ENCODE measurements around the gene DRICH1. TPM values are rescaled to one million over a fixed set of nuclear protein-coding genes. Genes with fewer than 3 reads are reported as not detected.
"Not testable (repeated sequence)": the region's sequence is repeated elsewhere in the genome, so short reads cannot be mapped to it uniquely, and the experiment has no call there.

The DRICH1 gene
- total RNA-seq, 1 donor from 2014 or later, result not detected

DNA sequence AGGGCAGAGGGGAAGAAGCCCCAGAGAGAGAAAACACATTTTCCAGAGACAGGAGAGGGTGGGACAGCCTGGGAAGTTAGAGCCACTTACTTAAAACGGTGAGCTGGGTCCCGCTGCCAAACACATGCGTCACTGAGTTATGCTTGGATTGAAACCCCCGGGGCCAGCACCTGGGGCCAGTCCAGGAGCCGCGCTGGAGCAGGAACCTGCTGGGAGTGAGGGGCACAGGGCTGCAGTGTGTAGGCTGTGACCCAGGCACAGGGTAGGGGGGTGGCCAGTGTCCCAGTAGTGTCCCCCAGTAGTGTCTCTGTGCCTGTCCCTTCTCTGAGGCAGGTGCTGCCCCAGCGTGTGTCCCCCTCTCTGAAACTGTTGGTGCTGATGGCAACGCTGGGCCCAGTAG, 57.2 kb downstream of the DRICH1 start:
- no peaks in the 10 kb centered on the region for H3K36me3 ChIP-seq
- DNase-seq, result no peak

DNA sequence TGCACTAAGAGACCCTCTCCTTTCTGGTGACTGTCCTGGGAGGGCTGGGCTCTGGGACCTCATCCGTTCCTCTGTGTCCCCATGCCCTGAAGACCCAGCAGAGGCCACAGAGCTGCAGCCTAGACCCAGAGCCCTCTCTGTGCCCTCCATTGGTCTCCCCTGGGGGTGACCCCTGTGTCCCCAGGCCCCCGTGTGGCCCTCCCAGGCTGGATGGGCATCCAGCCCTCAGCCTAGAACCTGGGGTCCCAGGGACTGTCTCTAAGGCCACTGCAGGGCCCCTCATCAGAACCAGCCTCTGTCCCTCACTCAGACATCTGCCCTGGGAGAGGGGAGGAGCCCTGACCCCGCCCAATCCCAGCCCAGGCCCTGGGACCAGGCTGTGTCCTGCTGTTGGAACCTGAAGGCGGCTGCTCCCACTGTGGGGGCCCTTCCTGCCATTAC, 57.7 kb downstream of the DRICH1 start:
- no peaks in the 10 kb centered on the region for H3K9me3 ChIP-seq (replicated peaks)

More for the DNA sequence above, 57.2 kb downstream of the DRICH1 start:
- H3K4me1 ChIP-seq, result no peaks in the 10 kb centered on the region
- H3K27ac ChIP-seq (replicated peaks), result no peak overlapping the region
- intact Hi-C loops (cut with micrococcal nuclease), result no loop called here
- TF ChIP-seq, protein P1, sequence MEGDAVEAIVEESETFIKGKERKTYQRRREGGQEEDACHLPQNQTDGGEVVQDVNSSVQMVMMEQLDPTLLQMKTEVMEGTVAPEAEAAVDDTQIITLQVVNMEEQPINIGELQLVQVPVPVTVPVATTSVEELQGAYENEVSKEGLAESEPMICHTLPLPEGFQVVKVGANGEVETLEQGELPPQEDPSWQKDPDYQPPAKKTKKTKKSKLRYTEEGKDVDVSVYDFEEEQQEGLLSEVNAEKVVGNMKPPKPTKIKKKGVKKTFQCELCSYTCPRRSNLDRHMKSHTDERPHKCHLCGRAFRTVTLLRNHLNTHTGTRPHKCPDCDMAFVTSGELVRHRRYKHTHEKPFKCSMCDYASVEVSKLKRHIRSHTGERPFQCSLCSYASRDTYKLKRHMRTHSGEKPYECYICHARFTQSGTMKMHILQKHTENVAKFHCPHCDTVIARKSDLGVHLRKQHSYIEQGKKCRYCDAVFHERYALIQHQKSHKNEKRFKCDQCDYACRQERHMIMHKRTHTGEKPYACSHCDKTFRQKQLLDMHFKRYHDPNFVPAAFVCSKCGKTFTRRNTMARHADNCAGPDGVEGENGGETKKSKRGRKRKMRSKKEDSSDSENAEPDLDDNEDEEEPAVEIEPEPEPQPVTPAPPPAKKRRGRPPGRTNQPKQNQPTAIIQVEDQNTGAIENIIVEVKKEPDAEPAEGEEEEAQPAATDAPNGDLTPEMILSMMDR (IDR thresholded peaks at IDR 0.05; ENCODE audit: borderline replicate concordance), result no peak
- H3K4me3 ChIP-seq, result no peak overlapping the region
- no peaks in the 10 kb centered on the region for H3K9me3 ChIP-seq (replicated peaks)
- peaks cover 28% of the 10 kb centered on the region for H3K27me3 ChIP-seq (ENCODE audit: low read depth)

DNA sequence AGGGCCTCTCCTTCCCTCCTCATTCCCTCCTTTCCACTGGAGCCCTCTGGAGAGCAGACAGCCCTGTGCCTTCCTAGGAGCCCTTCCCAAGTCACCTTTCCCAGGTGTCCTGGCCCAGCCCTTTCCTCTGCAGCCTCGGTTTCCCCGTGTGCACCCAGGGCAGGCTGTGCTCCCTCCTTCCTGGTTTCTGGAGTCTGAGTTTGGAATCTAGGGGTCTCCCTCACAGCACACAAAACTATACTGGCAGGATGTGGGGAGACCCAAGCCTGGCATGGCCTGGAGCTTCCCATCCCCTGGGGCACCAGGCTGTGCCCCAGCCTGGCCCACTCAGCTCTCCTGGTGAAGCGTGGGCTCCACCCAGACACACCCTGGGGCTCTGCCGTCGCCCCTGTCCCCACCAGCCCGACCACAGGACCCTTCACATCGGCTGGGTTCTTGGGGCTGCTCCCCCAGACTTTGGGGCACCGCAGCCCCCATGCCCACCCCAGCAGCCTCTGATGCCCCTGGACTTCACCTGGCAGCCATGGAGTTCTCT, 58.4 kb downstream of the DRICH1 start:
- H3K4me1 ChIP-seq; H3K9me3 ChIP-seq (replicated peaks); DNase-seq; H3K27ac ChIP-seq (replicated peaks); H3K36me3 ChIP-seq; H3K4me3 ChIP-seq; intact Hi-C loops (cut with micrococcal nuclease): not testable (repeated sequence)
- peaks cover 16% of the 10 kb centered on the region for H3K27me3 ChIP-seq (ENCODE audit: low read depth)

More for the DNA sequence above, 57.7 kb downstream of the DRICH1 start:
- intact Hi-C loops (cut with micrococcal nuclease), result no loop called here
- no peak for DNase-seq
- TF ChIP-seq, protein P1 (IDR thresholded peaks at IDR 0.05; ENCODE audit: borderline replicate concordance), result no peak
- Histone ChIP-seq H3K36me3 (no peaks in the 10 kb centered on the region), H3K27ac (replicated peaks) (no peak overlapping the region), H3K27me3 (ENCODE audit: low read depth) (peaks cover 23% of the 10 kb centered on the region), H3K4me3 (no peak overlapping the region), H3K4me1 (no peaks in the 10 kb centered on the region)

DNA sequence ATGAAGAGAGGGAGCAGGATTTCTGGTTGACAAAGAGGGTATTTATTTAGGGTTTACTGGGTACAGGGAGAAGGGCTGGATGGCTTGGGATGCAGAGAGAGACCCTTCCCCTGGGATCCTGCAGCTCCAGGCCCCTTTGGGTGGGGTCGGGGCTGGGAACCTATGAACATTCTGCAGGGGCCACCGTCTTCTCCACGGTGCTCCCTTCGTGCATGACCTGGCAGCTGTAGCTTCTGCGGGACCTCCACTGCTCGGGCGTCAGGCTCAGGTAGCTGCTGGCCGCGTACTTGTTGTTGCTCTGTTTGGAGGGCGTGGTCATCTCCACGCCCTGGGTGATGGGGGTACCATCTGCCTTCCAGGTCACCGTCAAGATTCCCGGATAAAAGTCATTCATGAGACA, 59.0 kb downstream of the DRICH1 start:
- H3K9me3 ChIP-seq (replicated peaks); H3K4me3 ChIP-seq; H3K4me1 ChIP-seq; DNase-seq; H3K27ac ChIP-seq (replicated peaks); H3K36me3 ChIP-seq; intact Hi-C loops (cut with micrococcal nuclease): not testable (repeated sequence)
- peaks cover 11% of the 10 kb centered on the region for H3K27me3 ChIP-seq (ENCODE audit: low read depth)

DNA sequence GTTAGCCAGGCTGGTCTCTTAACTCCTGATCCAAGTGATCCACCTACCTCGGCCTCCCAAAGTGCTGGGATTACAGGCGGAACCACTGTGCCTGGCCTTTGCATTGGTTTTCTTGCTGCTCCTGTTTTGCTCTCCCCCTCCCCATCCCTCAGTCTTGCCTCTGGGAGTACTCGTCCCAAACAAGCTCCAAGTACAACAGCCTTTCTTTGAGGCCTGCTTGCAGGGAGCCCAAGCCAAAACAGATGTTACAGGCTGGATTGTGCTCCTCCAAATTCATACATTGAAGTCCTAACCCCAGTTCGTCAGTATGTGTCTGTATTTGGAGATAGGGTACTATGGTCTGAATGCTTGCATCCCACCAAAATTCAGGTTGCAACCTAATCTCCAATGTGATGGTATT, 60.6 kb downstream of the DRICH1 start:
- H3K27ac ChIP-seq (replicated peaks), result no peak overlapping the region
- H3K27me3 ChIP-seq (ENCODE audit: low read depth), result peaks cover 27% of the 10 kb centered on the region
- intact Hi-C loops (cut with micrococcal nuclease), result no loop called here
- DNase-seq, result no peak
- no peaks in the 10 kb centered on the region for H3K36me3 ChIP-seq
- TF ChIP-seq, protein P1 (IDR thresholded peaks at IDR 0.05; ENCODE audit: borderline replicate concordance), result no peak
- H3K4me1 ChIP-seq, result peaks cover 2% of the 10 kb centered on the region
- no peaks in the 10 kb centered on the region for H3K9me3 ChIP-seq (replicated peaks)
- H3K4me3 ChIP-seq, result no peak overlapping the region

DNA sequence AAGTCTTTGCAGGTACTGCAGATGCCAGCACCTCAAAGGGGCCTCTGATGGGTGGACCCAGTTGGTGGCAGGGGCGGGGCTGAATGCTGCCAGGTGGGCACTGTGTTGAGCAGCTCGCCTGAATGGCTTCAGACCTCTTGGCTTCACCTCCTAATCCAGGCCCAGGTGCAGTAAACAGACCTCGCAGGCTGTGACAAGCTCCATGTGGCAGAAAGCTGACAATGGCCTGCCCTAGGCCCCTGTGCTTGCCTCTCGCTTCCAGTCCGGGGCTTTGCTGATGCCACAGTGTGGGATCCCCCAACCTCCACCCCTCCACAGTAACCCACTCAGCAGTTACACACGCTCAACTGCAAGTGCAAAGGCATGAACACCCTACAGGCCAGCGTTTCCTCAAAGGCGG, 61.4 kb downstream of the DRICH1 start:
- Histone ChIP-seq H3K4me3 (no peak overlapping the region), H3K36me3 (no peaks in the 10 kb centered on the region), H3K27me3 (ENCODE audit: low read depth) (peaks cover 35% of the 10 kb centered on the region), H3K4me1 (peaks cover 10% of the 10 kb centered on the region), H3K9me3 (replicated peaks) (no peaks in the 10 kb centered on the region), H3K27ac (replicated peaks) (no peak overlapping the region)
- no peak for DNase-seq
- TF ChIP-seq, protein P1 (IDR thresholded peaks at IDR 0.05; ENCODE audit: borderline replicate concordance), result no peak
- intact Hi-C loops (cut with micrococcal nuclease), result no loop called here
